ENCODE results near the gene NOL12.

GRCh38 chr22:37692627-37693285, 6.6 kb downstream of the NOL12 start:
- TF ChIP-seq CTCF (IDR thresholded peaks at IDR 0.05) (no peak), ZFX (IDR thresholded peaks at IDR 0.05; ENCODE audit: borderline replicate concordance) (no peak)

All from 22Rv1 (cell line).